Common myeloid progenitor, CD34-positive (primary cell): ENCODE results near the gene RALB.

Experiments used
- CTCF ChIA-PET: fragments of 350-600 bp; sonication (Branson Sonifier 250); formaldehyde crosslinking; loops from one replicate; lab custom pipeline; 2021; ENCODE audit warnings: antibody characterized with exemption; lab: Charles Lee
- POLR2A ChIA-PET: fragments of 350-600 bp; sonication (Branson Sonifier 250); formaldehyde crosslinking; loops from one replicate; lab custom pipeline; 2021; ENCODE audit warnings: antibody characterized with exemption; lab: Charles Lee
- DNase-seq, 3 donors: peaks; one replicate each; pipeline versions ENCODE4 v3.0.0 to v3.0.0-alpha.2; 2013
- H3K27ac ChIP-seq, 2 experiments: 1 replicate in 1 of 2; 2 replicates in 1 of 2; pipeline ENCODE4 v1.7.0; 2013; ENCODE audit warnings: inconsistent platforms in 2 of 2, low read length in 2 of 2, mild to moderate bottlenecking in 2 of 2, low read depth in 1 of 2, moderate library complexity in 1 of 2; ENCODE audit not compliant: severe bottlenecking in 2 of 2, insufficient read depth in 1 of 2, poor library complexity in 1 of 2
- H3K27me3 ChIP-seq, 5 experiments: replicated peaks in 2 of 5; 1 replicate in 3 of 5; 2 replicates in 2 of 5; pipeline versions ENCODE4 v1.6.1 to v1.7.0; 2013; ENCODE audit warnings: low read length in 4 of 5, mild to moderate bottlenecking in 2 of 5, moderate library complexity in 2 of 5, inconsistent platforms in 1 of 5; ENCODE audit not compliant: insufficient read depth in 5 of 5, control insufficient read depth in 4 of 5
- H3K36me3 ChIP-seq, 4 experiments: 1 replicate in 2 of 4; 2 replicates in 2 of 4; pipeline versions ENCODE4 v1.6.1 to v1.7.0; 2013; ENCODE audit warnings: low read length in 3 of 4, control low read depth in 1 of 4, mild to moderate bottlenecking in 1 of 4; ENCODE audit not compliant: control insufficient read depth in 4 of 4, insufficient read depth in 4 of 4
- H3K4me1 ChIP-seq, 4 experiments: 1 replicate in 3 of 4; 2 replicates in 1 of 4; pipeline versions ENCODE4 v1.6.1 to v1.7.1; 2013; ENCODE audit warnings: low read length in 3 of 4, mild to moderate bottlenecking in 3 of 4, control low read depth in 1 of 4, inconsistent platforms in 1 of 4, moderate library complexity in 1 of 4; ENCODE audit not compliant: control insufficient read depth in 4 of 4, insufficient read depth in 4 of 4; ENCODE audit errors: control extremely low read depth in 1 of 4
- H3K4me3 ChIP-seq, 7 experiments: 1 replicate in 4 of 7; 2 replicates in 3 of 7; pipeline versions ENCODE4 v1.5.1 to v1.7.0; 2013; ENCODE audit warnings: mild to moderate bottlenecking in 7 of 7, low read length in 6 of 7, moderate library complexity in 6 of 7, inconsistent platforms in 2 of 7, low read depth in 2 of 7, control low read depth in 1 of 7; ENCODE audit not compliant: insufficient read depth in 4 of 7, control insufficient read depth in 1 of 7; ENCODE audit errors: extremely low read depth in 1 of 7
- H3K9me3 ChIP-seq, 5 experiments: 1 replicate in 4 of 5; 2 replicates in 1 of 5; pipeline versions ENCODE4 v1.6.1 to v1.7.1; 2013; ENCODE audit warnings: low read length in 4 of 5, mild to moderate bottlenecking in 2 of 5, inconsistent platforms in 1 of 5, low read depth in 1 of 5, moderate library complexity in 1 of 5; ENCODE audit not compliant: control insufficient read depth in 4 of 5, insufficient read depth in 2 of 5; ENCODE audit errors: control extremely low read depth in 1 of 5
- WGBS: methylation state at CpG from one replicate; pipeline ENCODE4 v1.1.5; 2013; ENCODE audit not compliant: insufficient coverage; 5-methylcytosine and 5-hydroxymethylcytosine counted together

RALB gene

DNA sequence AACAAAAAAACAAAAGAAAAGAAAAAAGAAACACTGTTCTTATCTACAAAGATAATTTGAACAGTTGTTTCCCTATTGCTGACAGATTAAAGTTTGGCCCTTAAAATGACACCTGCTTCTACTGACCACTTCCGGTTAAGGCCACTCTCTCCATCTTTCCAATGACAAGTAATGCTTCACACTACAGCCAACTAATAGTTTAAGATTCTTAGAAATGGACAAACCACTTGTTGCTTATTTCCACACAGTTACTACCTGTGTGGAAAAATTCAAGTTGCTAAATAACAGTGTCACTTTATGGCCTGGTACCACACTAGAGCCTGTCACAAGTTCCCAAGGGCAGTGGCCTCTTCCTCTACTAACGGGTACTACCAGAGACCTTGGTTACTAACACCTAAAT lies 31.9 kb upstream of the RALB start:
- peaks cover 0 to 13% (median 0%) of the 10 kb centered on the region in 5 experiments for H3K9me3 ChIP-seq
- 100% methylated on average over 1 of the region's 2 CpGs for WGBS
- ChIA-PET POLR2A (no interaction called here), CTCF (interaction anchor here (2.4 kb wide), 1 partner anchor 92 kb away, joined by 5 read pairs; no protein-coding TSS in a partner anchor)
- no peak for DNase-seq
- no peaks in the 10 kb centered on the region for H3K27me3 ChIP-seq
- H3K36me3 ChIP-seq, result peaks cover 0 to 23% (median 12%) of the 10 kb centered on the region in 4 experiments
- peaks cover 3 to 33% (median 16%) of the 10 kb centered on the region in 4 experiments for H3K4me1 ChIP-seq
- H3K4me3 ChIP-seq, result no peak overlapping the region
- H3K27ac ChIP-seq, result no peak overlapping the region

- CTCF ChIA-PET, result interaction anchor here (1.2 to 2.4 kb wide), 2 partner anchors 39 to 91 kb away, joined by 3 to 5 read pairs; no protein-coding TSS in a partner anchor
- DNase-seq, result no peak
- Histone ChIP-seq H3K4me1 (peaks cover 3 to 40% (median 22%) of the 10 kb centered on the region in 4 experiments), H3K36me3 (peaks cover 0 to 23% (median 12%) of the 10 kb centered on the region in 4 experiments), H3K4me3 (no peak overlapping the region), H3K27me3 (no peaks in the 10 kb centered on the region), H3K27ac (no peak overlapping the region), H3K9me3 (peaks cover 0 to 11% (median 0%) of the 10 kb centered on the region in 5 experiments)
- POLR2A ChIA-PET, result interaction anchor here (1.0 kb wide), 1 partner anchor 36 kb away, joined by 3 read pairs; no protein-coding TSS in a partner anchor
- 100% methylated on average over 2 of the region's 8 CpGs for WGBS
Observed at GRCh38 chr2:120221616-120222015, 31.0 kb upstream of the RALB start.

DNA sequence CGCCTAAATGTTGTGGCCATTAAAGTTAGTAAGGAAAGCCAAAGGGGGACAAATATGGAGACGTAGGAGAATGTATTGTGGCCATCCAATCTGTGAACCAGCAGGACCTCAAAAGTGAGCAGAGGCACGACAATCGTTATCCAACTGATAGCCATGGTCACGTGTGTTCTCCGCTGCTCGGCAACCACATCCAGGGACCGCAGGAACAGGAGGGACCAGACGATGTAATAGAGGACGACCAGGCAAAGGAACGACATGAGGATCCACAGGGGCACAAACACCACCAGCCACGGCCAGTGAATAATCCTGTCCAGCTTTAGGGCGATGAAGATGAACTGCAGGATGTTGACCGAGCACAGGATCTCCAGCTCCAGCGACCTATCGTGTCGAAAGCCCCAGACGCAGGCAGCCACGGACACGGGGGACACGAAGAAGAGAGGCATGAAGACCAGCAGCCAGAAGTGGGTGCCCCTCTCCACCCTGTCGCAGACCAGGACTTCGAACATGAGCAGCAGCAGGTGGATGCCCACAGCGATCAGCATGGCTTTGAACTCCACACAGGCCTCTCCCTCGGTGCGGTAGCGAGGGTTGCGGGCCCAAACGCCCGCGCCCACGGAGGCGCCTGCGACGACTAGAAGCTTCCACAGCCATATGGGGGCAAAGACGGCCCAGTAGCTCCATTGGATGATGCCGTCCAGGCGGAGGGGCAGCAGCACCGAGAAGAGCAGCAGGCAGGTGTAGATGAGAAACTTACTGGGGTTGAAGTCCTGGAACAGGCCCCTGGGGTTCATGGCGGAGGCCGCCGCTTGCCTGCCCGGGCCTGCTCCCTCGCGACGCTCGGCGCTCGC lies 30.2 kb upstream of the RALB start:
- H3K4me1 ChIP-seq, result peaks cover 3 to 48% (median 28%) of the 10 kb centered on the region in 4 experiments
- peak in 1 of 3 donors; percentile 10 for DNase-seq
- peaks cover 0 to 9% (median 0%) of the 10 kb centered on the region in 5 experiments for H3K9me3 ChIP-seq
- CTCF ChIA-PET, result interaction anchor here (1.2 to 1.3 kb wide), 2 partner anchors 38 to 91 kb away, joined by 3 read pairs; no protein-coding TSS in a partner anchor
- peaks cover 0 to 23% (median 12%) of the 10 kb centered on the region in 4 experiments for H3K36me3 ChIP-seq
- WGBS, result 80% methylated on average over 44 of the region's 49 CpGs
- H3K4me3 ChIP-seq, result peak overlapping the region; percentile 53 to 80 (median 64)
- POLR2A ChIA-PET, result interaction anchor here (1.0 kb wide), 1 partner anchor 35 kb away, joined by 3 read pairs; no protein-coding TSS in a partner anchor
- no peaks in the 10 kb centered on the region for H3K27me3 ChIP-seq
- peak overlapping the region in 1 of 2 experiments; percentile 81 for H3K27ac ChIP-seq

DNA sequence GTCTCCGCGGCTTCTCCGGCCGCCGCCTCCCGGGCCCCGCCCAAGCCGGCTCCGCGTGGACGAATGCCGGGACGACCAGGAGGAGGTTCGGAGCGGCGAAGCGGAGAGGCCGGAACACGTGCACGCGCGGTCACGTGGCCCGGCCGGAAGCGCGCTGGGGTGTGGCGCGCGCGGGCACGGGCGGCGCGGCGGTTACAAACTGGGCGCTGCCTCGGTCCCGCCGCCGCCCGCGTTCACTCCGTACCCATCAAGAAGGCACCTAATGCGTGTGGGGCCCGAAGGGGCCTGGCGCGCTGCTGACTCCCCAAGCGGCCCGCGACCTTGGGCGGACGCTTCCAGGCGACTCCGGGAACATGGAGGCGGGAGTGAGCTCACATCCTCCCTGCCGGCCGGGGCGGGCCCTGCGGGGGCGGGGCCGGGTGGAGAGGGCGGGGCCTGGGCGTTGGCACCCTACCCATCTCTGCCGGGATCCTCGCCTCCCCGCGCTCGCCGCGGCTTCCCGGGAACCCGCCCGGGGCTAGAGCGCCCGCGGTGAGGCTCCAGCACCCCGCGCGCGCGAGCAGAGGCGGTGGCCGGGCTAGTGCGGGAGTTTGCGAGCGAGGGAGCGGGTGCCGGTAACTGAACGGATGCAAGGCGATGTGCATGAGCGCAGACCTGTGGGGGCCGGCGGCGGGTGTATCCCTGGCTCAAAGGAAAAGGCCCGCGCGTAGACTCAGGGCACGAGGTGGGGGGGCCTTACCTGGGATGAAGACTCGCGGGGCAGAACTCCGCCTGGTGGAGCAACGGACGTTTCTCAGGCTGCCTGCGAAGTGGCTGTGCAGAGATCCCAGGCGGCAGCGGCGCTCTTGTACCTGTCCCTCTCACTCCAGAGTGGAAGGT lies 29.4 kb upstream of the RALB start, which contains the start of gene TMEM185B:
TSS of gene TMEM185B (minus strand) at position 367 of the 879 bp plus-strand sequence. CDS start 424 bp downstream, outside the sequence.
- WGBS, result under 1% methylated on average over 62 of the region's 108 CpGs
- CTCF ChIA-PET, result interaction anchor here (1.3 to 1.5 kb wide), 2 partner anchors 41 to 90 kb away, joined by 3 read pairs; no protein-coding TSS in a partner anchor
- POLR2A ChIA-PET, result no interaction called here
- Histone ChIP-seq H3K9me3 (peaks cover 0 to 5% (median 0%) of the 10 kb centered on the region in 5 experiments), H3K4me1 (peaks cover 3 to 56% (median 35%) of the 10 kb centered on the region in 4 experiments), H3K27me3 (no peaks in the 10 kb centered on the region), H3K36me3 (peaks cover 0 to 23% (median 11%) of the 10 kb centered on the region in 4 experiments), H3K27ac (peak within 1 kb of the TSS; percentile 59 to 81), H3K4me3 (peak within 1 kb of the TSS; percentile 53 to 80 (median 64))
- peak; percentile 77 to 83 (median 81) for DNase-seq

DNA sequence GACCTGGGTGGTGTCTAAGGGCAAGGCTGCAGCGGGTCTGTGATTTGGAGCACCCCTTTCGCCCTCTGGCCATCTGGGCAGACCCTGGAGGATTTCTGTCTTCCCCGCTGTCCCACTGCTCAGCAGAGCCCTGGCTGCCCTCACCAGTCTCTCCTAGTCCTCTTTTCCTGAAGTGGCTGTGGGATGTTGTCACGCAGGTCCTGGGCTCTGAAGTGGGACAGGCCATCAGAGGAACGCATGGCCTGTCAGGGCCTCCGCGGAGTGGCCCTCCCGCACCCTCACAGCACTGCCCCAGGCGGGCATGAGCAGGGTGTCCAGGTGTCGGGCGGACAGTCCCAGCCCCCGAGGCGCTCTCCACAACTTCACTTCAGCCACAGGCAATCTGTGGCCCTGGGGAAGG lies 28.4 kb upstream of the RALB start:
- no peak for DNase-seq
- Histone ChIP-seq H3K27me3 (no peaks in the 10 kb centered on the region), H3K27ac (no peak overlapping the region), H3K36me3 (peaks cover 0 to 17% (median 5%) of the 10 kb centered on the region in 4 experiments), H3K4me1 (peaks cover 3 to 60% (median 35%) of the 10 kb centered on the region in 4 experiments), H3K4me3 (peak overlapping the region in 3 of 7 experiments; percentile 59 to 80 (median 72)), H3K9me3 (peaks cover 0 to 5% (median 0%) of the 10 kb centered on the region in 5 experiments)
- ChIA-PET POLR2A (no interaction called here), CTCF (interaction anchor here (1.3 to 1.5 kb wide), 4 partner anchors 40 to 89 kb away, joined by 3 to 6 read pairs (median 3); no protein-coding TSS in a partner anchor)
- WGBS, result 95% methylated on average over 13 of the region's 13 CpGs
